HG03378 (cell line): ENCODE data around the gene CCL19.

Experiments used
- ATAC-seq: cut with Tn5 transposase; IDR thresholded peaks from one replicate; pipeline ENCODE4 v1.9.1; 2021; ENCODE audit warnings: mild to moderate bottlenecking, moderate library complexity; ENCODE audit not compliant: unreplicated experiment

Gene CCL19

DNA sequence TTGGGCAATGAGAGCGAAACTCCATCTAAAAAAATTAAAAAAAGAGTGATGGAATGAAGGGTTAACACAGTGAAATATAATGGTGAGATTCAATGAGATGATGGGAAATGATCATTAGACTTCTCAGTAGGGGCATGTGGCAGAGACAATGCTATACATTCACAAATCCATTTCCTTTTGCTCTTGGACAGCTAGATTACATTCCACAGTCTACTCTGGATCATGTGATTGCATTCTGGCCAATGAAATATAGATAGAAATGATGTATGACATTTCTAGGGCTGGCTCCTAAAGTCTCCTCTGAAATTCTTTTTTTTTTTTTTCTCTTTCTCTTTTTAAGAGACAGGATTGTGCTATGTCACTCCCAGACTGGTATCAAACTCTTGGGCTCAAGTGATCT is 48.4 kb downstream of the CCL19 start:
- no peak for ATAC-seq
